NCI-H1417 (cell line): ENCODE results near the gene CD274.
"Not testable (repeated sequence)": the region's sequence is repeated elsewhere in the genome, so short reads cannot be mapped to it uniquely, and the experiment has no call there.

Source experiments
- DNase-seq, 3 experiments: peaks; one replicate each; lab custom pipeline; 2025; lab: John Stamatoyannopoulos, UW

The CD274 gene

GRCh38 chr9:5450359-5451091 is at the start of gene CD274:
Gene CD274 (plus strand): TSS chr9:5450542. CDS start chr9:5456114, 5,572 bp downstream.
- DNase-seq, result peak; percentile 66 to 85 (median 76)

- no peak for DNase-seq
Measured at GRCh38 chr9:5402217-5402616, 48.1 kb upstream of the CD274 start.

GRCh38 chr9:5408596-5408995 is 41.7 kb upstream of the CD274 start:
- DNase-seq, result no peak

- DNase-seq, result peak in 1 of 3 experiments; percentile 1
Measured at GRCh38 chr9:5416953-5417352, 33.4 kb upstream of the CD274 start.

GRCh38 chr9:5418481-5418880 is 31.9 kb upstream of the CD274 start:
- no peak for DNase-seq

GRCh38 chr9:5419987-5420386 is 30.4 kb upstream of the CD274 start:
- DNase-seq, result no peak

GRCh38 chr9:5421163-5421562 is 29.2 kb upstream of the CD274 start:
- no peak for DNase-seq

- DNase-seq, result no peak
Measured at GRCh38 chr9:5422276-5422675, 28.1 kb upstream of the CD274 start.

- DNase-seq, result peak in 2 of 3 experiments; percentile 19 to 28
Measured at GRCh38 chr9:5425006-5425628, 25.2 kb upstream of the CD274 start.

GRCh38 chr9:5427005-5427404 is 23.3 kb upstream of the CD274 start:
- no peak for DNase-seq

GRCh38 chr9:5428172-5428571 is 22.2 kb upstream of the CD274 start:
- no peak for DNase-seq

- DNase-seq, result no peak
Measured at GRCh38 chr9:5428794-5429528, 21.4 kb upstream of the CD274 start.

GRCh38 chr9:5429873-5430564 is 20.3 kb upstream of the CD274 start:
- no peak for DNase-seq

- DNase-seq, result no peak
Measured at GRCh38 chr9:5430912-5431311, 19.4 kb upstream of the CD274 start.

- DNase-seq, result not testable (repeated sequence)
Measured at GRCh38 chr9:5432890-5433289, 17.5 kb upstream of the CD274 start.

GRCh38 chr9:5433328-5433727 is 17.0 kb upstream of the CD274 start:
- not testable (repeated sequence) for DNase-seq

GRCh38 chr9:5433841-5434810 is 16.2 kb upstream of the CD274 start:
- DNase-seq, result not testable (repeated sequence)

- no peak for DNase-seq
Measured at GRCh38 chr9:5435912-5436311, 14.4 kb upstream of the CD274 start.

- DNase-seq, result no peak
Measured at GRCh38 chr9:5436441-5436840, 13.9 kb upstream of the CD274 start.

GRCh38 chr9:5437254-5438216 is 12.8 kb upstream of the CD274 start, which contains the start of gene PLGRKT:
Gene PLGRKT (minus strand): TSS chr9:5437925. CDS start chr9:5431977, 5,948 bp downstream.
- DNase-seq, result peak; percentile 85 to 94 (median 89)
